Activated naive CD4-positive, alpha-beta T cell treated with Interleukin-2 at 50 U/mL for 16 hours (primary cell): ENCODE data around the gene COG5.

Source experiments
- DNase-seq: peaks from one replicate; pipeline ENCODE4 v3.0.0-alpha.2; 2020

COG5 gene

GRCh38 chr7:107321611-107322010 lies 242.1 kb downstream of the COG5 start:
- DNase-seq = no peak

GRCh38 chr7:107319724-107320228 lies 243.9 kb downstream of the COG5 start:
- DNase-seq = no peak

- DNase-seq = no peak
Measured at GRCh38 chr7:107318523-107319160, 245.1 kb downstream of the COG5 start.

GRCh38 chr7:107315716-107316220 lies 248.0 kb downstream of the COG5 start:
- DNase-seq = no peak

GRCh38 chr7:107313355-107313754 lies 250.4 kb downstream of the COG5 start:
- DNase-seq = no peak

GRCh38 chr7:107312418-107312817 lies 251.3 kb downstream of the COG5 start:
- no peak for DNase-seq

GRCh38 chr7:107309296-107309695 lies 254.4 kb downstream of the COG5 start:
- no peak for DNase-seq

- DNase-seq = no peak
Measured at GRCh38 chr7:107304636-107305035, 259.1 kb downstream of the COG5 start.

GRCh38 chr7:107304063-107304462 lies 259.7 kb downstream of the COG5 start:
- no peak for DNase-seq

- DNase-seq = no peak
Measured at GRCh38 chr7:107302250-107302847, 261.4 kb downstream of the COG5 start.

GRCh38 chr7:107294182-107294581 lies 269.5 kb downstream of the COG5 start:
- no peak for DNase-seq

- DNase-seq = no peak
Measured at GRCh38 chr7:107292591-107292990, 271.1 kb downstream of the COG5 start.

- DNase-seq = no peak
Measured at GRCh38 chr7:107291434-107291833, 272.3 kb downstream of the COG5 start.

GRCh38 chr7:107286751-107287621 lies 276.7 kb downstream of the COG5 start:
- no peak for DNase-seq

GRCh38 chr7:107284911-107285479 lies 278.7 kb downstream of the COG5 start:
- DNase-seq = no peak

GRCh38 chr7:107277331-107277730 lies 286.4 kb downstream of the COG5 start:
- no peak for DNase-seq

GRCh38 chr7:107276220-107276827 lies 287.4 kb downstream of the COG5 start:
- no peak for DNase-seq

GRCh38 chr7:107274506-107274905 lies 289.2 kb downstream of the COG5 start:
- DNase-seq = no peak

GRCh38 chr7:107269790-107270189 lies 293.9 kb downstream of the COG5 start:
- DNase-seq = no peak

GRCh38 chr7:107268594-107268993 lies 295.1 kb downstream of the COG5 start:
- no peak for DNase-seq

- no peak for DNase-seq
Measured at GRCh38 chr7:107267138-107267537, 296.6 kb downstream of the COG5 start.

- DNase-seq = no peak
Measured at GRCh38 chr7:107264723-107265122, 299.0 kb downstream of the COG5 start.

GRCh38 chr7:107262857-107263256 lies 300.9 kb downstream of the COG5 start:
- no peak for DNase-seq
